NCI-H2029 treated with DMSO at 0.1 percent for 48 hours (cell line): Measurements from ENCODE around the gene POMT1.
"Not testable (repeated sequence)": the region's sequence is repeated elsewhere in the genome, so short reads cannot be mapped to it uniquely, and the experiment has no call there.

Experiments
- DNase-seq: peaks from one replicate; lab custom pipeline; 2025; lab: John Stamatoyannopoulos, UW

POMT1 gene

GRCh38 chr9:131525643-131526565 lies 23.2 kb downstream of the POMT1 start:
- DNase-seq = no peak

GRCh38 chr9:131528186-131528585 lies 25.5 kb downstream of the POMT1 start:
- DNase-seq = no peak

GRCh38 chr9:131528886-131529505 lies 26.3 kb downstream of the POMT1 start:
- no peak for DNase-seq

GRCh38 chr9:131529597-131530545 lies 27.2 kb downstream of the POMT1 start:
- DNase-seq = no peak

GRCh38 chr9:131530546-131530919 lies 27.8 kb downstream of the POMT1 start:
- DNase-seq = no peak

GRCh38 chr9:131530920-131531832 lies 28.5 kb downstream of the POMT1 start, which contains the start of gene UCK1:
Gene UCK1, minus strand, starts transcription at chr9:131531263. Its CDS starts 89 bp downstream, at chr9:131531174.
- peak; percentile 54 for DNase-seq

- no peak for DNase-seq
These were observed 32.1 kb downstream of the POMT1 start for GRCh38 chr9:131534721-131535237.

GRCh38 chr9:131537946-131538345 lies 35.2 kb downstream of the POMT1 start:
- DNase-seq = no peak

GRCh38 chr9:131539223-131539923 lies 36.7 kb downstream of the POMT1 start:
- no peak for DNase-seq

GRCh38 chr9:131543141-131543540 lies 40.4 kb downstream of the POMT1 start:
- DNase-seq = no peak

- no peak for DNase-seq
These were observed 42.5 kb downstream of the POMT1 start, which contains the start of gene PRRT1B for GRCh38 chr9:131545003-131545785. Gene PRRT1B, plus strand, starts transcription at chr9:131545523. Its CDS starts 93 bp downstream, at chr9:131545616.

- no peak for DNase-seq
These were observed 43.1 kb downstream of the POMT1 start for GRCh38 chr9:131545786-131546335.

- DNase-seq = no peak
These were observed 43.8 kb downstream of the POMT1 start for GRCh38 chr9:131546336-131547084.

GRCh38 chr9:131549186-131549585 lies 46.5 kb downstream of the POMT1 start:
- DNase-seq = not testable (repeated sequence)

GRCh38 chr9:131550465-131550864 lies 47.7 kb downstream of the POMT1 start:
- DNase-seq = not testable (repeated sequence)

GRCh38 chr9:131552030-131552429 lies 49.3 kb downstream of the POMT1 start:
- DNase-seq = no peak

GRCh38 chr9:131554087-131554842 lies 51.5 kb downstream of the POMT1 start:
- DNase-seq = no peak
